Heart left ventricle (tissue), 16 donors: Measurements from ENCODE around the gene TRPM3. TPM values are rescaled to one million over a fixed set of nuclear protein-coding genes. Genes with fewer than 3 reads are reported as not detected.

Experiments
- ATAC-seq, 4 donors: fragments of 200-7000 bp; cut with Tn5 transposase; one replicate each; pipeline ENCODE4 v1.9.1; 2020 to 2022; ENCODE audit warnings: moderate library complexity in 4 of 4, mild to moderate bottlenecking in 3 of 4, moderate number of reproducible peaks in 1 of 4
- DNase-seq, 5 donors: peaks; one replicate each; pipeline ENCODE4 v3.0.0-alpha.2; 2020
- H3K27ac ChIP-seq, 12 donors: fragments of 200-600 bp; sonication (generic) in 4 of 12; one replicate each; pipeline versions ENCODE4 v1.5.0 to v1.8.0; 2016 to 2022; ENCODE audit warnings: mild to moderate bottlenecking in 2 of 12
- H3K27me3 ChIP-seq, 9 donors: fragments of 200-600 bp; sonication (generic) in 2 of 9; one replicate each; pipeline versions ENCODE4 v1.5.1 to v1.8.0; 2016 to 2022; ENCODE audit warnings: mild to moderate bottlenecking in 3 of 9
- H3K36me3 ChIP-seq, 9 donors: fragments of 200-600 bp; sonication (generic) in 2 of 9; one replicate each; pipeline versions ENCODE4 v1.5.0 to v1.8.0; 2018 to 2022; ENCODE audit warnings: mild to moderate bottlenecking in 2 of 9
- H3K4me1 ChIP-seq, 12 donors: fragments of 200-600 bp; sonication (generic) in 4 of 12; one replicate each; pipeline versions ENCODE4 v1.5.0 to v1.8.0; 2016 to 2022; ENCODE audit warnings: mild to moderate bottlenecking in 3 of 12
- H3K4me3 ChIP-seq, 12 donors: fragments of 200-600 bp; sonication (generic) in 4 of 12; one replicate each; pipeline versions ENCODE4 v1.5.0 to v1.8.0; 2017 to 2022; ENCODE audit warnings: mild to moderate bottlenecking in 9 of 12, moderate library complexity in 4 of 12
- H3K9me3 ChIP-seq, 12 donors: fragments of 200-600 bp; sonication (generic) in 4 of 12; one replicate each; pipeline versions ENCODE4 v1.5.0 to v1.8.0; 2016 to 2022; ENCODE audit warnings: mild to moderate bottlenecking in 1 of 12
- CTCF ChIP-seq, 12 donors: fragments of 200-600 bp; sonication (generic) in 4 of 12; IDR thresholded peaks; one replicate each; pipeline versions ENCODE4 v1.5.0 to v1.8.0; 2018 to 2022; ENCODE audit warnings: antibody characterized with exemption in 12 of 12, mild to moderate bottlenecking in 5 of 12
- POLR2A ChIP-seq, 2 donors: fragments of 450-650 bp; IDR thresholded peaks; one replicate each; pipeline ENCODE4 v1.6.1; 2017; ENCODE audit warnings: antibody characterized with exemption in 2 of 2, mild to moderate bottlenecking in 2 of 2, moderate library complexity in 2 of 2
- WGBS, 4 donors: extraction: QIAGEN DNeasy Blood & Tissue Kit in 2 of 4; methylation state at CpG; one replicate each; pipeline versions ENCODE4 v1.1.5 to v1.1.7; 2013 to 2018; 5-methylcytosine and 5-hydroxymethylcytosine counted together
- intact Hi-C, 10 donors: fragments of 100-400 bp; cut with DNase I; formaldehyde crosslinking; loops; one replicate each; pipeline versions ENCODE4 v1.11.1 to v1.14.2; 2022
- polyA plus RNA-seq, 2 donors: library from polyadenylated mRNA; stranded (reverse); fragments of 200-250 nt; gene quantifications; one replicate each; pipeline ENCODE4 v1.2.3, GENCODE V29; 2013
- total RNA-seq, 9 donors: library from RNA; depleted of rRNA in 2 of 9; stranded (reverse); fragments of >200 nt in 2 of 9; fragmentation: NEBNext Ultra II Directional in 3 of 9; extraction: Animal tissue kit (Norgen Biotek cat#: 25700) in 3 of 9; gene quantifications; one replicate each; pipeline versions ENCODE4 v1.1.0 to v1.2.4, GENCODE V29; 2016 to 2023
- donor health status: ischemic (EF 13 %, LVEDD 7.1; RV severe dilation, severe dysfunction).
- donor health status: healthy with polysubstance abuse.
- donor health status: DM: no; HTN: yes; CAD: no.
- donor health status: DM: no; HTN: no; CAD: no.
- donor health status: ischemic (EF 25% LVEDD 6.9; RV normal size, moderate dysfunction).
- donor health status: ischemic (EF 25% LVEDD 5.7; RV mildly dilated, moderate dysfunction).
- donor health status: healthy.
- donor health status: DM: yes; HTN: yes; CAD: no.
- donor health status: ischemic (EF 35%, LVEDD 5.7; RV mildly dilated, moderate dysfunction).
- donor health status: nonischemic (EF 11% LVEDD 7.7; RV severe dilation, severe dysfunction).
- donor health status: DM: yes; HTN: yes; CAD: no.
- donor health status: PGD.
- donor health status: ischemic (EF 29% LVEDD 5.4; RV normal size, mild dysfunction).
- donor health status: nonischemic (EF 23%, LVEDD 6.1; RV moderate dilation, normal function).

TRPM3 gene
- total and polyA plus RNA-seq, 11 donors = 0.02 to 0.91 (median 0.10) TPM; not detected in 1

DNA sequence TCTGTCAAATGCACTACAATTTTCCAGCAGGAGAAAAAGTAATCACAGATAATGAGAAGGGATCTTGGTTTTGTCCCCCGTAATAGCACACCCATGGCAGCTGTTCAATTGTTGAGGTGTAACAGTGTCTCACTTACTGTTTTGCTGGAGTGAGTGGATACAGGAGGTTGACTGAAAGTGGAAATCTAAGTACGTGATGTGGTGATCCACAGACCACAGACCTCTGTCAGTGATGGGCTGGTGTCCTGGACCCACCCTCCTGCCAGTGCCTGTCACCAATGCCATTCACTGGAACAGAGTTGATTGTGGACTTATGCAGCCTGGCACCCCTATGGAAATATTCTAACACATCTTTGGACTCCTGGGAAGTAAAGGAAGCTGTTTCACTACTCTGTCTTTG, 261.7 kb downstream of the TRPM3 start:
- no peak for TF ChIP-seq CTCF (IDR thresholded peaks at IDR 0.05)
- TF ChIP-seq POLR2A (IDR thresholded peaks at IDR 0.05) = no peak
- ATAC-seq = no peak
- Histone ChIP-seq H3K27me3 (peaks cover 0 to under 1% (median 0%) of the 10 kb centered on the region in 9 donors), H3K36me3 (no peaks in the 10 kb centered on the region), H3K27ac (no peak overlapping the region), H3K4me3 (no peak overlapping the region), H3K9me3 (no peaks in the 10 kb centered on the region), H3K4me1 (no peaks in the 10 kb centered on the region)
- no peak for DNase-seq
- intact Hi-C loops = no loop called here
- 84 to 89% (median 88%) methylated on average over 2 of the region's 2 CpGs for WGBS, 4 donors

DNA sequence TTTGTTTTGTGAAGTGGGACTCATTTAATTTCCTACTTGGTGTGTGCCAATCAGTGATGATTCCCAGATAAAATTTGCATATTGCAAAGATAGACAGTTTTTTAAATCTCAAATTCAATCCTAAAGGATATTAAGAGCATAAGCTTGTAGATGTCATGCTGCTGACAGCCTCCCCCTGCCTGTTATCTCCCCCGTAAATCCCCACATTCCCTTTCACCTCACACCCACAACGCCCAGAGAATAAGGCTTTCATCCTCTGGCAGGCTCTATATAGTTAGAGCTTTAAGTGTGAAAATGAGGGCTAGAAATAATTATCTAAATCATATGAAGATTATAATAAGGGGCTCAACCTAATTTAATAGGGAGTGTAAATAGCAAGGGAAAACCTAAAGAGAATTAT, 265.0 kb downstream of the TRPM3 start:
- H3K9me3 ChIP-seq = no peaks in the 10 kb centered on the region
- 55 to 82% (median 71%) methylated on average over 2 of the region's 2 CpGs for WGBS, 4 donors
- DNase-seq (no peak), ATAC-seq (no peak)
- no peaks in the 10 kb centered on the region for H3K4me1 ChIP-seq
- intact Hi-C loops = no loop called here
- H3K4me3 ChIP-seq = no peak overlapping the region
- H3K27ac ChIP-seq = no peak overlapping the region
- H3K36me3 ChIP-seq = no peaks in the 10 kb centered on the region
- no peaks in the 10 kb centered on the region for H3K27me3 ChIP-seq
- no peak for TF ChIP-seq POLR2A (IDR thresholded peaks at IDR 0.05)
- TF ChIP-seq CTCF (IDR thresholded peaks at IDR 0.05) = no peak

DNA sequence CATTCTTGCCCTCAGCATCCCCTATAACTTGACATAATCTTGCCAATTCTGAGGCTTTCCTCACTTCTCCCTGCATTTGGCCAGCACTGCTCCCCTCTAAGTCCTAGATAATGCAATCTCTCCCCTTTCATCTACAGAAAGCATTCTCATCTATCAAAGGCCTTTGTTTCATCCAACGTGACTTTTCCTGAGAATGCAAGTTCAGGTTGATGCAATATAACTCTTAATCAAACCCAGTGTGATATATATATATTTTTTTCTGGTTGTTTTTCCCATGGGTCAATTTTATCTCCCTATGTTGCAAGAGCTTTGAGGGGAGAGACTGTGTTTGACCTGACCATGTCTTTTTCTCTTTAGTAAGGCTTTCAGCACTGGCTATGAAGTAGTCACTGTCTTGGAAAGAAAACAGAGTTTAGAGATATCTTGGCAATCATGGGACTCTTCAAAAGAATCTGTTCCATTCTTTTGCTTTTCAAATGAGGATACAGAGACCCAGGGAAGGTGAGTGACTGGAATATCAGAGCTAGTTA, 268.6 kb downstream of the TRPM3 start:
- Histone ChIP-seq H3K36me3 (no peaks in the 10 kb centered on the region), H3K27ac (no peak overlapping the region), H3K9me3 (peaks cover 0 to 7% (median 0%) of the 10 kb centered on the region in 12 donors), H3K4me1 (no peaks in the 10 kb centered on the region), H3K4me3 (no peak overlapping the region), H3K27me3 (no peaks in the 10 kb centered on the region)
- DNase-seq (no peak), ATAC-seq (no peak)
- no peak for TF ChIP-seq POLR2A (IDR thresholded peaks at IDR 0.05)
- no peak for TF ChIP-seq CTCF (IDR thresholded peaks at IDR 0.05)
- WGBS, 4 donors = 59 to 76% (median 66%) methylated on average over 1 of the region's 1 CpG
- intact Hi-C loops = no loop called here

DNA sequence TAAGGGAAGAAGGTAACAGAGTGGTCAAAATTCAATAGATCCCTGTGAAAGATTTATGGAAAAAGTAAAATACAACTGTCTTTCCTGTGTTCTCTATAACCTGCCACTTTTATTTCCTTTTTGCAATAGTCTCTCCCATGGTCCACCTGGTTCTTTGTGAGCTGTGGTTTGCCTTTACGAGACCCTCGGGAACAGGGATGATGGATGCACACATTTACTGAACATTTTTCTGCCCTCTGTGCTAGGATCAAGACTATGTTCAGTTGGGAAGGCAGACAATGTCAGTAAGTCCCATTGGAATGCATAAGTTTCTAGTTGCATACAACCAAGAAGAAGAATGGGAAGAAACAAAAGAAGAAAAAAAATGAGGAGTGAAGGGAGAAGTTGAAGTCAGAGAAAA, 281.2 kb downstream of the TRPM3 start:
- no peak overlapping the region for H3K4me3 ChIP-seq
- H3K4me1 ChIP-seq = no peaks in the 10 kb centered on the region
- intact Hi-C loops = loop anchor here in 1 of 10 donors (5.0 kb wide), 1 partner anchor 48 kb away; no protein-coding TSS in a partner anchor
- no peak overlapping the region for H3K27ac ChIP-seq
- WGBS, 4 donors = 72 to 87% (median 81%) methylated on average over 2 of the region's 2 CpGs
- no peaks in the 10 kb centered on the region for H3K27me3 ChIP-seq
- no peaks in the 10 kb centered on the region for H3K9me3 ChIP-seq
- no peak for TF ChIP-seq POLR2A (IDR thresholded peaks at IDR 0.05)
- TF ChIP-seq CTCF (IDR thresholded peaks at IDR 0.05) = no peak
- no peak for DNase-seq
- no peak for ATAC-seq
- H3K36me3 ChIP-seq = no peaks in the 10 kb centered on the region
